Heart left ventricle (tissue), 16 donors: ENCODE data around the gene CXCL12. TPM values are rescaled to one million over a fixed set of nuclear protein-coding genes. Genes with fewer than 3 reads are reported as not detected.

Source experiments
- ATAC-seq, 4 donors: fragments of 200-7000 bp; cut with Tn5 transposase; one replicate each; pipeline ENCODE4 v1.9.1; 2020 to 2022; ENCODE audit warnings: moderate library complexity in 4 of 4, mild to moderate bottlenecking in 3 of 4, moderate number of reproducible peaks in 1 of 4
- DNase-seq, 5 donors: peaks; one replicate each; pipeline ENCODE4 v3.0.0-alpha.2; 2020
- H3K27ac ChIP-seq, 12 donors: fragments of 200-600 bp; sonication (generic) in 4 of 12; one replicate each; pipeline versions ENCODE4 v1.5.0 to v1.8.0; 2016 to 2022; ENCODE audit warnings: mild to moderate bottlenecking in 2 of 12
- H3K27me3 ChIP-seq, 9 donors: fragments of 200-600 bp; sonication (generic) in 2 of 9; one replicate each; pipeline versions ENCODE4 v1.5.1 to v1.8.0; 2016 to 2022; ENCODE audit warnings: mild to moderate bottlenecking in 3 of 9
- H3K36me3 ChIP-seq, 9 donors: fragments of 200-600 bp; sonication (generic) in 2 of 9; one replicate each; pipeline versions ENCODE4 v1.5.0 to v1.8.0; 2018 to 2022; ENCODE audit warnings: mild to moderate bottlenecking in 2 of 9
- H3K4me1 ChIP-seq, 12 donors: fragments of 200-600 bp; sonication (generic) in 4 of 12; one replicate each; pipeline versions ENCODE4 v1.5.0 to v1.8.0; 2016 to 2022; ENCODE audit warnings: mild to moderate bottlenecking in 3 of 12
- H3K4me3 ChIP-seq, 12 donors: fragments of 200-600 bp; sonication (generic) in 4 of 12; one replicate each; pipeline versions ENCODE4 v1.5.0 to v1.8.0; 2017 to 2022; ENCODE audit warnings: mild to moderate bottlenecking in 9 of 12, moderate library complexity in 4 of 12
- H3K9me3 ChIP-seq, 12 donors: fragments of 200-600 bp; sonication (generic) in 4 of 12; one replicate each; pipeline versions ENCODE4 v1.5.0 to v1.8.0; 2016 to 2022; ENCODE audit warnings: mild to moderate bottlenecking in 1 of 12
- CTCF ChIP-seq, 12 donors: fragments of 200-600 bp; sonication (generic) in 4 of 12; IDR thresholded peaks; one replicate each; pipeline versions ENCODE4 v1.5.0 to v1.8.0; 2018 to 2022; ENCODE audit warnings: antibody characterized with exemption in 12 of 12, mild to moderate bottlenecking in 5 of 12
- POLR2A ChIP-seq, 2 donors: fragments of 450-650 bp; IDR thresholded peaks; one replicate each; pipeline ENCODE4 v1.6.1; 2017; ENCODE audit warnings: antibody characterized with exemption in 2 of 2, mild to moderate bottlenecking in 2 of 2, moderate library complexity in 2 of 2
- WGBS, 4 donors: extraction: QIAGEN DNeasy Blood & Tissue Kit in 2 of 4; methylation state at CpG; one replicate each; pipeline versions ENCODE4 v1.1.5 to v1.1.7; 2013 to 2018; 5-methylcytosine and 5-hydroxymethylcytosine counted together
- intact Hi-C, 10 donors: fragments of 100-400 bp; cut with DNase I; formaldehyde crosslinking; loops; one replicate each; pipeline versions ENCODE4 v1.11.1 to v1.14.2; 2022
- polyA plus RNA-seq, 2 donors: library from polyadenylated mRNA; stranded (reverse); fragments of 200-250 nt; gene quantifications; one replicate each; pipeline ENCODE4 v1.2.3, GENCODE V29; 2013
- total RNA-seq, 9 donors: library from RNA; depleted of rRNA in 2 of 9; stranded (reverse); fragments of >200 nt in 2 of 9; fragmentation: NEBNext Ultra II Directional in 3 of 9; extraction: Animal tissue kit (Norgen Biotek cat#: 25700) in 3 of 9; gene quantifications; one replicate each; pipeline versions ENCODE4 v1.1.0 to v1.2.4, GENCODE V29; 2016 to 2023
- donor health status: ischemic (EF 13 %, LVEDD 7.1; RV severe dilation, severe dysfunction).
- donor health status: healthy with polysubstance abuse.
- donor health status: DM: no; HTN: yes; CAD: no.
- donor health status: DM: no; HTN: no; CAD: no.
- donor health status: ischemic (EF 25% LVEDD 6.9; RV normal size, moderate dysfunction).
- donor health status: ischemic (EF 25% LVEDD 5.7; RV mildly dilated, moderate dysfunction).
- donor health status: healthy.
- donor health status: DM: yes; HTN: yes; CAD: no.
- donor health status: ischemic (EF 35%, LVEDD 5.7; RV mildly dilated, moderate dysfunction).
- donor health status: nonischemic (EF 11% LVEDD 7.7; RV severe dilation, severe dysfunction).
- donor health status: DM: yes; HTN: yes; CAD: no.
- donor health status: PGD.
- donor health status: ischemic (EF 29% LVEDD 5.4; RV normal size, mild dysfunction).
- donor health status: nonischemic (EF 23%, LVEDD 6.1; RV moderate dilation, normal function).

CXCL12 gene
- total and polyA plus RNA-seq, 11 donors = 56.4 to 203 (median 125) TPM

- whole genome bisulfite sequencing, 4 donors = 65 to 75% (median 69%) methylated on average over 4 of the region's 4 CpGs
- Histone ChIP-seq H3K27ac (no peak overlapping the region), H3K36me3 (no peaks in the 10 kb centered on the region), H3K4me3 (no peak overlapping the region), H3K4me1 (peaks cover 0 to 6% (median 0%) of the 10 kb centered on the region in 12 donors), H3K27me3 (no peaks in the 10 kb centered on the region), H3K9me3 (peaks cover 0 to 11% (median 2%) of the 10 kb centered on the region in 12 donors)
- intact Hi-C loops = no loop called here
- ATAC-seq = no peak
- DNase-seq = no peak
- TF ChIP-seq POLR2A (IDR thresholded peaks at IDR 0.05) (no peak), CTCF (IDR thresholded peaks at IDR 0.05) (no peak)
Measured at GRCh38 chr10:44400541-44400940, 15.6 kb upstream of the CXCL12 start.

- Histone ChIP-seq H3K36me3 (no peaks in the 10 kb centered on the region), H3K9me3 (peaks cover 0 to 4% (median 0%) of the 10 kb centered on the region in 12 donors), H3K4me1 (peaks cover 0 to 6% (median 0%) of the 10 kb centered on the region in 12 donors), H3K27ac (no peak overlapping the region), H3K27me3 (no peaks in the 10 kb centered on the region), H3K4me3 (no peak overlapping the region)
- WGBS, 4 donors = 80 to 85% (median 82%) methylated on average over 6 of the region's 6 CpGs
- DNase-seq (no peak), ATAC-seq (no peak)
- TF ChIP-seq POLR2A (IDR thresholded peaks at IDR 0.05) (no peak), CTCF (IDR thresholded peaks at IDR 0.05) (no peak)
- intact Hi-C loops = loop anchor here in 1 of 10 donors (5.0 kb wide), 1 partner anchor 452 kb away; no protein-coding TSS in a partner anchor
Measured at GRCh38 chr10:44399659-44400451, 15.0 kb upstream of the CXCL12 start.

- DNase-seq = no peak
- H3K4me3 ChIP-seq = no peak overlapping the region
- H3K4me1 ChIP-seq = peaks cover 0 to 6% (median 0%) of the 10 kb centered on the region in 12 donors
- no peaks in the 10 kb centered on the region for H3K27me3 ChIP-seq
- H3K9me3 ChIP-seq = no peaks in the 10 kb centered on the region
- 78 to 88% (median 84%) methylated on average over 14 to 15 of the region's 15 CpGs for WGBS, 4 donors
- intact Hi-C loops = loop anchor here in 1 of 10 donors (5.0 kb wide), 1 partner anchor 453 kb away; no protein-coding TSS in a partner anchor
- H3K36me3 ChIP-seq = no peaks in the 10 kb centered on the region
- TF ChIP-seq POLR2A (IDR thresholded peaks at IDR 0.05) (no peak), CTCF (IDR thresholded peaks at IDR 0.05) (no peak)
- no peak for ATAC-seq
- H3K27ac ChIP-seq = no peak overlapping the region
Measured at GRCh38 chr10:44398747-44399658, 14.1 kb upstream of the CXCL12 start.

GRCh38 chr10:44398271-44398670 lies 13.4 kb upstream of the CXCL12 start:
- no peak for DNase-seq
- H3K27ac ChIP-seq = no peak overlapping the region
- WGBS, 4 donors = 68 to 84% (median 77%) methylated on average over 4 to 7 of the region's 7 CpGs

More at GRCh38 chr10:44398271-44398670, 13.4 kb upstream of the CXCL12 start:
- Histone ChIP-seq H3K4me1 (peaks cover 0 to 6% (median 0%) of the 10 kb centered on the region in 12 donors), H3K9me3 (no peaks in the 10 kb centered on the region), H3K4me3 (no peak overlapping the region), H3K36me3 (no peaks in the 10 kb centered on the region), H3K27me3 (no peaks in the 10 kb centered on the region)
- intact Hi-C loops = loop anchor here in 1 of 10 donors (5.0 kb wide), 1 partner anchor 454 kb away; no protein-coding TSS in a partner anchor
- ATAC-seq = no peak
- TF ChIP-seq POLR2A (IDR thresholded peaks at IDR 0.05) (no peak), CTCF (IDR thresholded peaks at IDR 0.05) (no peak)
